HL-60 (cell line): ENCODE measurements around the gene COPB2.
A peak's percentile ranks its signal among the peaks of the same experiment; 100 is the strongest.

Source experiments
- CTCF ChIP-seq: IDR thresholded peaks from one replicate; pipeline ENCODE4 v1.5.1; 2011; ENCODE audit warnings: low read length, control low read depth, inconsistent platforms; ENCODE audit not compliant: insufficient read depth
- POLR2AphosphoS5 ChIP-seq: IDR thresholded peaks from 2 replicates; pipeline ENCODE4 v1.6.1; 2012; ENCODE audit warnings: low read depth
- REST ChIP-seq: IDR thresholded peaks from 2 replicates; pipeline ENCODE4 v1.6.1; 2012; ENCODE audit warnings: low read depth; ENCODE audit not compliant: insufficient replicate concordance

- TF ChIP-seq CTCF: peak; percentile 29
- TF ChIP-seq REST: no peak
- no peak for TF ChIP-seq POLR2AphosphoS5
Observed at GRCh38 chr3:139319428-139320402, 69.7 kb downstream of the COPB2 start.
